GM18520 (cell line): ENCODE measurements around the gene OXA1L.
"Not testable (repeated sequence)": the region's sequence is repeated elsewhere in the genome, so short reads cannot be mapped to it uniquely, and the experiment has no call there.

Source experiments
- ATAC-seq: cut with Tn5 transposase; IDR thresholded peaks from one replicate; pipeline ENCODE4 v1.9.1; 2021; ENCODE audit not compliant: unreplicated experiment

The OXA1L gene

DNA sequence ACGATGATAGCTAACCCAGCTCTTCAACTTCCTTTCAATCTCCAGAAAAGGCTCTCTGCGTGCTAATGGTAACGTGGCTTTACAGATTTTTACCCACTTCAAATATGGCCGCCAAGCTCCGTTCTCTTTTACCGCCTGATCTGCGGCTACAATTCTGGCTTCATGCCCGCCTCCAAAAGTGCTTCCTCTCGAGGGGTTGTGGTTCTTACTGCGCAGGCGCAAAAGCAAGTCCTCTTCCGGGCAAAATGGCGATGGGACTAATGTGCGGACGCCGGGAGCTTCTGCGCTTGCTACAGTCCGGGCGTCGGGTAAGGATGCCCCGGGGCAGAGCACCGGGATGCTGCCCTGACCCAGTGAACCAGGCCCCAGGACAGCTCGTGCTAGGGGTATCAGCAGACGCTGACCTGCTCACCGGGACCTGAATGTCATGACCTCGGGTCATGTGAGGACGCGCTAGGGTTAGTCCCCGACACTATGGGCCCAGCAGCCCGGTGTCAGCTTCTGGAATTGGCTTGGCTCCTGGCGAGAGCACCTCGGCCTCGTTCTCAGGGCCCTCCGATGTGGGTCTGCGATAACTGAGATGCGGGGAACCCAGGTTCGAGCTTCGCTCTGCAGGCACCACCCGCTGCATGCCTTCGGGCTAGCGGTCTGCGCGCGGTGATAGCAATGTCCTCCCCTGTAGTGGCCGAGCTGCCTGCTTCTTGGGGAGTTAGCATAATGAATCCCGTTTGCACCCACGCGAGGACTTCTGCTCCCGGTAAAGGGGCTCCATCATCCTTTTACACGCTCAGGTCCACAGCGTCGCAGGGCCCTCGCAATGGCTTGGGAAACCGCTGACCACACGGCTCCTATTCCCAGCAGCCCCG, at the start of gene OXA1L:
Gene OXA1L, plus strand, starts transcription at position 232 of the 866 bp plus-strand sequence. Its CDS starts 14 bp downstream, at position 246.
- peak; percentile 60 for ATAC-seq

GRCh38 chr14:22718091-22718490, 48.4 kb upstream of the OXA1L start:
- no peak for ATAC-seq

- no peak for ATAC-seq
These were observed 45.3 kb upstream of the OXA1L start for GRCh38 chr14:22721213-22721612.

GRCh38 chr14:22723815-22724214, 42.7 kb upstream of the OXA1L start:
- no peak for ATAC-seq

DNA sequence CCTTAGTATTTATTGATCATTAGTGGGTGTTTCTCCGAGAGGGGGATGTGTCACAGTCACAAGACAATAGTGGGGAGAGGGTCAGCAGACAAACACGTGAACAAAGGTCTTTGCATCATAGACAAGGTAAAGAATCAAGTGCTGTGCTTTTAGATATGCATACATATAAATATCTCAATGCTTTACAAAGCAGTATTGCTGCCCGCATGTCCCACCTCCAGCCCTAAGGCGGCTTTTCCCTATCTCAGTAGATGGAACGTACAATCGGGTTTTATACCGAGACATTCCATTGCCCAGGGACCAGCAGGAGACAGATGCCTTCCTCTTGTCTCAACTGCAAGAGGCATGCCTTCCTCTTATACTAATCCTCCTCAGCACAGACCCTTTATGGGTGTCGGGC, 41.6 kb upstream of the OXA1L start:
- ATAC-seq = not testable (repeated sequence)

DNA sequence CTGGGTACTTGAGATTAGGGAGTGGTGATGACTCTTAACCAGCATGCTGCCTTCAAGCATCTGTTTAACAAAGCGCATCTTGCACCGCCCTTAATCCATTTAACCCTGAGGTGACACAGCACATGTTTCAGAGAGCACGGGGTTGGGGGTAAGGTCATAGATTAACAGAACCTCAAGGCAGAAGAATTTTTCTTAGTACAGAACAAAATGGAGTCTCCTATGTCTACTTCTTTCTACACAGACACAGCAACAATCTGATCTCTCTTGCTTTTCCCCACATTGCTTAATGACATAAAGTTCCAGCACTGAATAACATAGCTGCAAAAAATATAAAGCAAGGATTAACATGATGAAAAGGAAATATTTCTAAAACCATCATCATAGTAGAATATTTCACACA, 41.1 kb upstream of the OXA1L start:
- ATAC-seq = not testable (repeated sequence)

DNA sequence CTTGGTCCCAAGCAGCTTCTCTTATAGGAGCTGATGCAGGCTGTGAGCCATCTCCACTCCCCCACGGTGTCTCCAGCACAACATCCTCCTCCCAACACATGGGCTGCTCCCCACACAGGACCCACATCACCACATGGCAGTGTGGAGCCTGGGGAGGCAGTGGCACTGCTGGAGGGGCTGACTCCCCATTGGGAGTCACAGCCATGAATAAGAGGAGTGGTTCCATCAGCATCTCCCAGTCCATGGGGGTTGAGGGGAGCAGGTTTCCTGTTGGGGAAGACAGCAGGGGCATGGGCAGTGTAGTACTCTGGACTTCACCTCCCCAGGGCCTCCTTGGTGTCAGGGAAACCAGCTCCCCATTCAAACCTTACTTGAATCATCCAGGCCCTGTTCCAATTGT, 40.5 kb upstream of the OXA1L start:
- ATAC-seq = no peak

DNA sequence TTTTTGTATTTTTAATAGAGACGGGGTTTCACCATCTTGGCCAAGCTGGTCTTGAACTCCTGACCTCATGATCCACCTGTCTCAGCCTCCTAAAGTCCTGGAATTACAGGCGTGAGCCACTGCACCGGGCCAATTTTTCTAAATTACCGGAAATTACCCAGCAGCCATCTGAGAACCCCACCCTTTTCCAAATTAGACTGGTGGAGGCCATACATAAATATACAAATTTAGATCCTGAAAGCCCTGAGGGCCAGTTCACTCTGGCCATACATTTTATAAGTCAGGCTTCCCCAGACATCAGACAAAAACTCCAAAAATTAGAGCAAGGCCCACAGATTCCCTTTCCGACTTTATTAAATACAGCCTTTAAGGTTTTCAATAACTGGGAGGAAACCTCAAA, 34.4 kb upstream of the OXA1L start:
- ATAC-seq = not testable (repeated sequence)

DNA sequence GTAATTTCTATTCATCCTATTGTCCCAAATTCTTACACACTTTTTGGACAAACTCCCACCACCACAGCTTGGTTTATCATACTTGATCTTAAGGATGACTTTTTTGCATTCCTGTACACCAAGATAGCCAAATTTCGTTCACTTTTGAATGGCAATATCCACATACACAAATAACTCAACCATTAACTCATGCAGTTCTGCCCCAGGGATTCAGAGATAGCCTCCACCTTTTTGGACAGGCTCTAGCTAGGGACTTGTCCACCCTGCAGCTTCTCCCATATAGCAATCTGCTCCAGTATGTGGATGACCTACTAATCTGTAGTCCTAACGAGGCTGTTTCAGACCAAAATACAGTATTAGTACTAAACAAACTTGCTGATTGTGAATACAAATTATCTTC, 32.7 kb upstream of the OXA1L start:
- ATAC-seq = no peak

- ATAC-seq = no peak
These were observed 31.4 kb upstream of the OXA1L start for GRCh38 chr14:22735096-22735495.

DNA sequence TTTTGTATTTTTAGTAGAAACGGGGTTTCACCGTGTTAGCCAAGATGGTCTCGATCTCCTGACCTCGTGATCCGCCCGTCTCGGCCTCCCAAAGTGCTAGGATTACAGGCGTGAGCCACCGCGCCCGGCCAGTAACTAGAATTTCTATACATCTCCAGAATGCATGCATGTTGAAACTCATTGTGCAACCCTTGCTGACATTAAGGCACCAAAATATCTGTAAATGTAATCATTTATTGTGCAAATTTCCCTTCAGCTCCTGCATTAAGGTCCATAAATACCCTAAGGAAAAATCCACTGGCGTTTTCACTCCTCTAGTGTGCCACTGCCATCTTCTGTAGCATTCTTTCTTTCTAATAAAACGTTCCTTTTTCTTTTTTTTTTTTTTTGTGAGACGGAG, 30.1 kb upstream of the OXA1L start:
- not testable (repeated sequence) for ATAC-seq

- ATAC-seq = peak; percentile 67
These were observed 29.4 kb upstream of the OXA1L start for GRCh38 chr14:22737052-22737451.

- ATAC-seq = no peak
These were observed 27.1 kb upstream of the OXA1L start for GRCh38 chr14:22739423-22739822.

DNA sequence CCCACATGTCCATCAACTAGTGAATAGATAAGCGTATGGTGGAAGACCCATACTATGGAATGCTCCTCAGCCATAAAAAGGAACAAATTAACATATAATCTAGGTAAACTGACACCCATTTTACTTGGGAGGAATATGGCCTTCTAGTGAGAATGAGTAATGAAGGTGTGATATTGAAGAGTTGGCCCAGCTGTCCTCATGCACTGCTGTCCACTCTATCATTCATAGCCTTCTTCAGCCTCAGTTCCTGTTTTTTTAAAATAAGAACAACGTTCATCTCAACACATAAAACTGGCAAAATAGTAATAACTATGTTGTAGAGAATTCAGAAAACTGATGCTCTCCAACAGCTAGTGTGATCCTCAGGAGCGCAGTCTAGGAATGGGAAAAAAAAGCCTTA, 26.5 kb upstream of the OXA1L start:
- ATAC-seq = no peak

DNA sequence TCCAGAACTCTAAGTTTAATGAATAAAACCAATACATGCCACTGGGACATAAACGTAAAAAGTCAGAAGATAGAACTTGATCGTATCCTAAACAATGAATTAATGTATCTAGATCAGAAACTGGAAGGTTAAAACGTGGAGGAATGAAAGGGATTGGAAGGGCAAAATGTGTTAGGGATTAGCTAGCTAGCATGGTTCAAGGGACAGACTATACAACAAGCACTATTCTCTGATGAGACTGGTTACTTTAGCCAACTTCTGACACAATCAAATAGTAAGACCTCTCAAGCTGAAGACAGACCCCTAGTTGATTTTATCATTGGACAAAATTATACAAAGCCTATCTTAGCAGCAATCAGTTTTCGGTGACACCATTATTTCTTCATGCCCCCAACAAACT, 18.7 kb upstream of the OXA1L start:
- no peak for ATAC-seq

DNA sequence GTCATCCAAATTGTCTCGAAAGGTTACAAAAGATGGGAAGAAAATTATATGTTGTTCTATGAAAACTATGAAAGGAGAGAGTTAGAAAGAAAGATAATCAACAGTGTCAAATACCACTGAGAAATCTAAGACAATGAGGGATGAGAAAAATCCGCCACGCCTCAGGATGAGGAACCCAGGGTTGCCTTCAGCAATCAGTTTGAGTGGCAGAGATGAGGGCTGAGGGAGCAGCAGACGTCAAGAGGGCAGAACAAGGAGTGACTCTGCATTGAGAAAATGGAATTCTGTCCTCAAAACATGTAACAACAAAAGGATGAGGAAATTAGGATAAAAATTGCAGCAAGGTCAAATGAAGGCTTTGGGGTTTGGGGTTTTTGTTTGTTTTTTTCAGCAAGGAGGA, 18.3 kb upstream of the OXA1L start:
- no peak for ATAC-seq

- no peak for ATAC-seq
These were observed 17.8 kb upstream of the OXA1L start for GRCh38 chr14:22748631-22749068.

DNA sequence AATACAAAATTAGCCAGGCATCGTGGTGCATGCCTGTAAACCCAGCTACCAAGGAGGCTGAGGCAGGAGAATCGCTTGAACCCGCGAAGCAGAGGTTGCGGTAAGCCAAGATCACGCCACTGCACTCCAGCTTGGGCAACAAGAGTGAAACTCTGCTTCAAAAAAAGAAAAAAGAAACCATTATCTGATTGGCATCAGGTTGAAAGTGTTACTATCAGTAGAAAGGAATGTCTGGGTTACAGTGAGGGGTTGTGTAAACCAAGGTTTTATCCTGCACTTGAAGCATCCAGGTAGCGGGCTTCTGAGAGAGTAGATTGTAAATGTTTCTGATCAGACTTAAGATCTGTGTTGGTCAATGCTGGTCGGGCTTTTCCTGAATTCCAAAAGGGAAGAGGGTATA, 14.1 kb upstream of the OXA1L start:
- ATAC-seq = no peak

DNA sequence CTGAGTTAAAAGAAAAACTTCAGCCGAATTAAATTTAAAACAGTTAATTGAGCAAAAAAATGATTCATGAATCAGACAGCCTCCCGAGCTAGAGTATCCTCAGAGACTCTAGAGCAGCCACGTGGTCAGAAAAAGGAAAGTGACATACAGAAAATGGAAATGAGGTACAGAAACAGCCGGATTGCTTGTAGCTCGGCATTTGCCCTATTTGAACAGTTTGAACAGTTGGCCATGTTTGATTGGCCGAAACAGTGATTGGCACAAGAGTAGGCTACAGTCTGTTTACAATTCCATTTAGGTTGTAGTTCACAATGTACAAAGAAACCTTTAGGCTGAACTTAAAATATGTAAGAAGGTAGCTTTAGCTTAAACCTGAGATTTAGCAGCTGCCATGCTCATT, 12.9 kb upstream of the OXA1L start:
- ATAC-seq = no peak

GRCh38 chr14:22757972-22758650, 8.4 kb upstream of the OXA1L start:
- not testable (repeated sequence) for ATAC-seq

DNA sequence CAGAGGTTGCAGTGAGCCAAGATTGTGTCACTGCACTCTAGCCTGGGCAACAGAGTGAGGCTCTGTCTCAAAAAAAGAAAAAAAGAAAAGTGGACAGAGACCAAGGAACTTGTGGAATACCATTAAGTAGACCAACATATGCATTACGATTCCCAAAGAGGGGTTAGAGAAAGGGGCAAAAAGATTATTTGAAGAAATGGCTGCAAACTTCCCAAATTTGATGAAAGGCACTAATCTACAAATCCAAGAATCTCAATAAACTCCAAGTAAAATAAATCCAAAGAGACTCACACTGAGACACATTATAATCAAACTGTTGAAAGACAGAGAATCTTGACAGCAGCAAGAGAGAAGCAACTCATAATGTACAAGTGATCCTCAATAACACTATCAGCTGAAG, 4.8 kb upstream of the OXA1L start:
- ATAC-seq = no peak

GRCh38 chr14:22764382-22764781, 2.1 kb upstream of the OXA1L start:
- no peak for ATAC-seq

GRCh38 chr14:22767323-22767589, 768 bp downstream of the OXA1L start:
- no peak for ATAC-seq
